A204.1 (cell line): ENCODE results near the gene AWAT1.
"Not testable (repeated sequence)": the region's sequence is repeated elsewhere in the genome, so short reads cannot be mapped to it uniquely, and the experiment has no call there.

Source experiments
- FAIRE-seq: peaks from 2 replicates; lab custom pipeline; 2012; peaks lifted over from hg19 to GRCh38; lab: Jason Lieb, UNC

The AWAT1 gene

GRCh38 chrX:70262952-70263567, 28.6 kb downstream of the AWAT1 start:
- FAIRE-seq = no peak

- no peak for FAIRE-seq
Measured at GRCh38 chrX:70264784-70265183, 30.3 kb downstream of the AWAT1 start.

DNA sequence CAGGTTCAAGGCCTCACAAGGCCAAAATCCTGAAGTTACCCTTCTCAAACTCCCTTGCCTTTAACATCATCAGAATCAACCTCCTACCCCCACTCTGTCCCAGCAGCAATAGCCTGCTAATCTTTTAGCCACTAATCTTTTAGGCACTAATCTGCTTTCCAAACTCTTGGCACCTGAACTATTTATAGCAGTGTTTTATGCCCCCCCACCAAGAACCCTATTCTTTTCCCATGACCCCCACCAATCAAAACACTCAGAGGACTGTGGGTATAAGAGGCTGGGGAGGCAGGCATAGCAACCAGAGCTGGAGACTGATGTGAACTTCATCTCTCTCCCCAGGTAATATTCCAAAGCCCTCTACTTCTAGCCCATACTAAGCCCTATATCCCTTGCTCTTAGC, 33.6 kb downstream of the AWAT1 start, which contains the start of gene ARR3:
Gene ARR3, plus strand, starts transcription at position 301 of the 400 bp plus-strand sequence. CDS start 1,052 bp downstream, outside the sequence.
- no peak for FAIRE-seq

DNA sequence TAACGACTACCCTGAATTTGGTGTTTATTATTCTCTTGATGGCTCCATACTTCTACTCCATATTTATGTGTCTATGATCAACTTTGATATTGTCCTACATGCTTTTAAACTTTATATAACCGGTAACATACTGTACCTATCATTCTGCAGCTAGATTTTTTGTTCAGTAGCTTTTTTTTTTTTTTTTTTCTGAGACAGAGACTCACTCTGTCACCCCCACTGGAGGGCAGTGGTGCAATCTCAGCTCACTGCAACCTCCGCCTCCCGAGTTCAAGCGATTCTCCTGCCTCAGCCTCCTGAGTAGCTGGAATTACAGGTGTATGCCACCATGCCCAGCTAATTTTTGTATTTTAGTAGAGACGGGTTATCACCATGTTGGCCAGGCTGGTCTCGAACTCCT, 39.6 kb downstream of the AWAT1 start:
- not testable (repeated sequence) for FAIRE-seq

- FAIRE-seq = no peak
Measured at GRCh38 chrX:70279081-70279480, 44.6 kb downstream of the AWAT1 start.

DNA sequence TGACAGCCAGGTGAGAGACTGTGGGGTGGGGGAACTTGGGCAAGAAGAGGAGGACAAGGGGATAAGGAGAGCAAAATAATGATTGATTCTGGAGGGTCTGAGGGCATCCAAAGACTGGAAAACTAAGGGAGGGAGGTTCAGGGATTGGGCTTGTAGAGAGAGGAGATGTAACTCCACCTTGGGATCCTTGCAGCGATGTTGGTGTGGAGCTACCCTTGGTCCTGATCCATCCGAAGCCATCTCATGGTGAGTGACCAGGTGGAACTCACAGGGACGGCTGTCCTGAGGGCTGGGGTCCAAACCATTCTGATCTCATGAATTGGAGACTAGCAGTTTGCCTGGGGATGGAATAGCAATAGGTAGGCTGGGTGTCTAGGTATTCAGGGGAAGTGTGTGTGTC, 46.1 kb downstream of the AWAT1 start:
- no peak for FAIRE-seq

DNA sequence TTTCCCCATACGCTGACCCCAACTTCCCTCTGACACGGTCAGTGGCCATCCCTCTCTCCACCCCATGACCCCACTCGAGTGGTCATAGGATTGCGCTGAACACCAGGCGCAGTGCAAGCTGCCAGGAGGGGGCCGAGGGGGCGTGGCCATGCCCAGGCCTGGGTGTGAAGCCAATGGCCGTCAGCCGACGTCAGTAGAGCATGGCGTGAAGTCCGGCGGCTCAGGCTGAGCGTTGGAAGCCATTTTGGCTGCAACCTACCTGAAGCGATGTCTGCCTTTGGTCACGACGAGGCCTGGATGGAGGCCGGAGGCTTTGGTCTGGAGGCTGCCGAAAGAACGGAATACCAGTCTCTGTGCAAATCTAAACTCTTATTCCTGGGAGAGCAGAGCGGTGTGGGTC, 47.5 kb downstream of the AWAT1 start, which contains the start of gene RAB41:
Gene RAB41, plus strand, starts transcription at position 222 of the 400 bp plus-strand sequence. Its CDS starts 46 bp downstream, at position 268.
- no peak for FAIRE-seq

GRCh38 chrX:70289168-70289792, 54.8 kb downstream of the AWAT1 start:
- no peak for FAIRE-seq
